GM23338 (cell line): ENCODE measurements around the gene MYH14. TPM values are rescaled to one million over a fixed set of nuclear protein-coding genes. Genes with fewer than 3 reads are reported as not detected.

Source experiments
- ATAC-seq: fragments of 200-7000 bp; cut with Tn5 transposase; 3 replicates; pipeline ENCODE4 v1.9.1; 2020
- DNase-seq: peaks from one replicate; pipeline ENCODE4 v3.0.0-alpha.2; 2015; ENCODE audit warnings: low spot score
- H2AFZ ChIP-seq: fragments of 200-600 bp; sonication (generic); 2 replicates; pipeline ENCODE4 v1.8.0; 2016; ENCODE audit warnings: antibody characterized with exemption, mild to moderate bottlenecking, moderate library complexity
- H3F3A ChIP-seq: fragments of 200-600 bp; sonication (generic); replicated peaks from 2 replicates; pipeline ENCODE4 v1.8.0; 2017; ENCODE audit warnings: antibody characterized with exemption, mixed run types, low read depth
- H3K27ac ChIP-seq: fragments of 200-600 bp; sonication (generic); 2 replicates; pipeline ENCODE4 v1.6.1; 2016; ENCODE audit warnings: low read depth
- H3K27me3 ChIP-seq: fragments of 200-600 bp; sonication (generic); 2 replicates; pipeline ENCODE4 v1.8.0; 2016; ENCODE audit warnings: mild to moderate bottlenecking, mixed run types, moderate library complexity; ENCODE audit not compliant: insufficient read depth
- H3K36me3 ChIP-seq: fragments of 200-600 bp; sonication (generic); 2 replicates; pipeline ENCODE4 v1.8.0; 2016; ENCODE audit warnings: mild to moderate bottlenecking; ENCODE audit not compliant: insufficient read depth
- H3K4me1 ChIP-seq: fragments of 200-600 bp; sonication (generic); 2 replicates; pipeline ENCODE4 v1.8.0; 2016; ENCODE audit warnings: mild to moderate bottlenecking, moderate library complexity; ENCODE audit not compliant: insufficient read depth
- H3K4me2 ChIP-seq: fragments of 200-600 bp; sonication (generic); 2 replicates; pipeline ENCODE4 v1.7.1; 2017; ENCODE audit warnings: mixed run types
- H3K4me3 ChIP-seq: fragments of 200-600 bp; sonication (generic); 2 replicates; pipeline ENCODE4 v1.6.1; 2016; ENCODE audit warnings: mixed run types
- H3K79me2 ChIP-seq: fragments of 200-600 bp; sonication (generic); replicated peaks from 2 replicates; pipeline ENCODE4 v1.8.0; 2017; ENCODE audit warnings: mild to moderate bottlenecking; ENCODE audit not compliant: insufficient read depth
- H3K9me2 ChIP-seq: fragments of 200-600 bp; sonication (generic); 2 replicates; pipeline ENCODE4 v1.8.0; 2017; ENCODE audit not compliant: insufficient read depth
- H4K20me1 ChIP-seq: fragments of 200-600 bp; sonication (generic); replicated peaks from 2 replicates; pipeline ENCODE4 v1.8.0; 2017; ENCODE audit warnings: mild to moderate bottlenecking; ENCODE audit not compliant: insufficient read depth
- H3K27ac Mint-ChIP-seq: 2 replicates; pipeline ENCODE4 v1.8.0; 2020; ENCODE audit warnings: inconsistent platforms, mild to moderate bottlenecking, moderate library complexity, mixed read lengths
- H3K27me3 Mint-ChIP-seq: 3 replicates; pipeline ENCODE4 v1.8.0; 2022; ENCODE audit warnings: low read depth, mild to moderate bottlenecking, moderate library complexity, mixed read lengths, inconsistent platforms; ENCODE audit not compliant: insufficient read depth, poor library complexity
- H3K36me3 Mint-ChIP-seq: 3 replicates; pipeline ENCODE4 v1.8.0; 2021; ENCODE audit warnings: low read depth, mild to moderate bottlenecking, inconsistent platforms, moderate library complexity, mixed read lengths
- H3K4me1 Mint-ChIP-seq: 3 replicates; pipeline ENCODE4 v1.8.0; 2020; ENCODE audit warnings: mild to moderate bottlenecking, inconsistent platforms, mixed read lengths
- H3K4me3 Mint-ChIP-seq: 3 replicates; pipeline ENCODE4 v1.8.0; 2021; ENCODE audit warnings: moderate library complexity, mild to moderate bottlenecking, inconsistent platforms, mixed read lengths
- H3K9me3 Mint-ChIP-seq: 3 replicates; pipeline ENCODE4 v1.8.0; 2020; ENCODE audit warnings: moderate library complexity, mild to moderate bottlenecking, inconsistent platforms, mixed read lengths
- CREB1 ChIP-seq: fragments of 250-450 bp; sonication (Bioruptor Pico); IDR thresholded peaks from 2 replicates; pipeline ENCODE4 v1.5.0; 2020; ENCODE audit warnings: low read depth, mild to moderate bottlenecking, moderate library complexity
- CTCF ChIP-seq, 2 experiments: fragments of 200-600 bp in 1 of 2; sonication (generic) in 1 of 2; conservative IDR thresholded peaks; 2 replicates each; pipeline versions ENCODE4 v1.5.1 to v1.6.1; 2016 to 2017; ENCODE audit warnings: antibody characterized with exemption in 2 of 2, low read depth in 2 of 2, mild to moderate bottlenecking in 2 of 2, moderate library complexity in 1 of 2
- ETS1 ChIP-seq: IDR thresholded peaks from 2 replicates; pipeline ENCODE4 v1.6.1; 2016; ENCODE audit warnings: antibody characterized with exemption
- EZH2phosphoT487 ChIP-seq: fragments of 200-600 bp; sonication (generic); IDR thresholded peaks from one replicate; pipeline ENCODE4 v1.8.1; 2018; ENCODE audit warnings: antibody characterized with exemption; ENCODE audit not compliant: unreplicated experiment
- JUNB ChIP-seq: IDR thresholded peaks from one replicate; pipeline ENCODE4 v1.6.1; 2016; ENCODE audit warnings: antibody characterized with exemption; ENCODE audit not compliant: unreplicated experiment
- NANOG ChIP-seq: IDR thresholded peaks from 2 replicates; pipeline ENCODE4 v1.6.1; 2016; ENCODE audit warnings: antibody characterized with exemption, borderline replicate concordance
- REST ChIP-seq: IDR thresholded peaks from one replicate; pipeline ENCODE4 v1.6.1; 2018; ENCODE audit warnings: antibody characterized with exemption; ENCODE audit not compliant: unreplicated experiment
- STAT1 ChIP-seq: IDR thresholded peaks from one replicate; pipeline ENCODE4 v1.6.1; 2016; ENCODE audit warnings: antibody characterized with exemption; ENCODE audit not compliant: unreplicated experiment
- ZNF114 ChIP-seq: fragments of 250-450 bp; sonication (Bioruptor Pico); IDR thresholded peaks from 2 replicates; pipeline ENCODE4 v1.5.0; 2020; ENCODE audit warnings: mild to moderate bottlenecking, moderate library complexity
- polyA plus RNA-seq: library from polyadenylated mRNA; unstranded; fragments of >200 nt; fragmentation: Nextera tagmentation; extraction: Ambion mirVana; gene quantifications from 2 replicates; pipeline ENCODE4 v1.2.1, GENCODE V29; 2016
- total RNA-seq: library from RNA; depleted of rRNA; stranded (reverse); fragments of >200 nt; shearing (Covaris generic); gene quantifications from 2 replicates; pipeline ENCODE4 v1.2.3, GENCODE V29; 2014

MYH14 gene
- total and polyA plus RNA-seq, 2 experiments from 2014 or later: 25.5 to 27.5 TPM

- TF ChIP-seq REST: no peak
- TF ChIP-seq STAT1: no peak
- no peak for TF ChIP-seq EZH2phosphoT487
- no peak for TF ChIP-seq CTCF (conservative IDR thresholded peaks at IDR 0.05; ENCODE audit: low read depth in 2 of 2)
Observed at GRCh38 chr19:50252887-50253268, 49.5 kb downstream of the MYH14 start (continued).

GRCh38 chr19:50255115-50255514 is 51.7 kb downstream of the MYH14 start:
- H3K9me2 ChIP-seq: no peaks in the 10 kb centered on the region
- Mint-ChIP-seq H3K4me3 (no peak overlapping the region), H3K4me1 (no peaks in the 10 kb centered on the region), H3K36me3 (peaks cover 45% of the 10 kb centered on the region), H3K27ac (no peak overlapping the region), H3K27me3 (peaks cover 2% of the 10 kb centered on the region), H3K9me3 (peaks cover 99% of the 10 kb centered on the region)
- no peak overlapping the region for H3K4me2 ChIP-seq
- ATAC-seq (no peak), DNase-seq (peak; percentile 49)
- H3K27me3 ChIP-seq: no peaks in the 10 kb centered on the region
- no peak overlapping the region for H2AFZ ChIP-seq
- no peak overlapping the region for H3K4me3 ChIP-seq
- no peak overlapping the region for H3K27ac ChIP-seq
- no peaks in the 10 kb centered on the region for H4K20me1 ChIP-seq
- no peaks in the 10 kb centered on the region for H3F3A ChIP-seq
- H3K36me3 ChIP-seq: peaks cover 10% of the 10 kb centered on the region
- no peaks in the 10 kb centered on the region for H3K79me2 ChIP-seq
- no peak for TF ChIP-seq NANOG
- TF ChIP-seq CREB1: no peak
- TF ChIP-seq CTCF (conservative IDR thresholded peaks at IDR 0.05; ENCODE audit: low read depth in 2 of 2): peak; percentile 61 to 70
- H3K4me1 ChIP-seq: no peaks in the 10 kb centered on the region

- no peaks in the 10 kb centered on the region for H3K4me1 Mint-ChIP-seq
- H4K20me1 ChIP-seq: no peaks in the 10 kb centered on the region
- peaks cover 5% of the 10 kb centered on the region for H3K27me3 Mint-ChIP-seq
- H3K4me2 ChIP-seq: no peak overlapping the region
- H3K4me3 Mint-ChIP-seq: no peak overlapping the region
- no peak for ATAC-seq
- H3K27ac ChIP-seq: no peak overlapping the region
- H3K9me3 Mint-ChIP-seq: peaks cover 95% of the 10 kb centered on the region
- peaks cover 10% of the 10 kb centered on the region for H3K36me3 ChIP-seq
- H3K36me3 Mint-ChIP-seq: peaks cover 45% of the 10 kb centered on the region
- H3K79me2 ChIP-seq: no peaks in the 10 kb centered on the region
- no peak overlapping the region for H3K4me3 ChIP-seq
- H3F3A ChIP-seq: no peaks in the 10 kb centered on the region
- no peaks in the 10 kb centered on the region for H3K4me1 ChIP-seq
- H3K27me3 ChIP-seq: no peaks in the 10 kb centered on the region
- no peak overlapping the region for H3K27ac Mint-ChIP-seq
- no peak for DNase-seq
- no peak overlapping the region for H2AFZ ChIP-seq
- H3K9me2 ChIP-seq: no peaks in the 10 kb centered on the region
- TF ChIP-seq NANOG: no peak
- TF ChIP-seq STAT1: no peak
- no peak for TF ChIP-seq JUNB
- no peak for TF ChIP-seq ZNF114
- no peak for TF ChIP-seq ETS1
- no peak for TF ChIP-seq CREB1
- TF ChIP-seq REST: no peak
- TF ChIP-seq EZH2phosphoT487: no peak
Observed at GRCh38 chr19:50257141-50257540, 53.7 kb downstream of the MYH14 start.
